HCT116 (cell line): ENCODE measurements around the gene CXCR4.

Source experiments
- CTCF ChIP-seq, 3 experiments: fragments of 200-600 bp in 1 of 3; sonication (generic) in 1 of 3; IDR thresholded peaks in 2 of 3; conservative IDR thresholded peaks in 1 of 3; 2 replicates each; pipeline ENCODE4 v1.5.1; 2012 to 2017; ENCODE audit warnings: low read depth in 2 of 3, low read length in 2 of 3, antibody characterized with exemption in 1 of 3, borderline replicate concordance in 1 of 3, control low read depth in 1 of 3, mild to moderate bottlenecking in 1 of 3, mixed read lengths in 1 of 3, mixed run types in 1 of 3, moderate library complexity in 1 of 3; ENCODE audit not compliant: insufficient read depth in 1 of 3
- EZH2 ChIP-seq: fragments of 200-600 bp; sonication (generic); IDR thresholded peaks from 2 replicates; pipeline ENCODE4 v1.6.1; 2017; ENCODE audit warnings: antibody characterized with exemption, mixed run types
- POLR2A ChIP-seq: IDR thresholded peaks from 2 replicates; pipeline ENCODE4 v1.7.0; 2011; ENCODE audit warnings: borderline replicate concordance; ENCODE audit not compliant: insufficient read depth, insufficient read length; ENCODE audit errors: extremely low read depth
- REST ChIP-seq: IDR thresholded peaks from 2 replicates; pipeline ENCODE4 v1.6.1; 2012; ENCODE audit warnings: low read depth
- ZNF274 ChIP-seq: fragments of 200-500 bp; sonication (Bioruptor generic); IDR thresholded peaks from 2 replicates; pipeline ENCODE4 v1.6.1; 2014; ENCODE audit warnings: mild to moderate bottlenecking, low read depth, low read length, inconsistent platforms

GRCh38 chr2:136132825-136133155 is 14.8 kb upstream of the CXCR4 start:
- TF ChIP-seq EZH2 (no peak), POLR2A (no peak), ZNF274 (no peak), CTCF (IDR thresholded peaks at IDR 0.05 in 2 of 3, conservative IDR thresholded peaks at IDR 0.05 in 1 of 3; ENCODE audit: borderline replicate concordance in 1 of 3, insufficient read depth in 1 of 3, low read depth in 2 of 3, low read length in 2 of 3) (no peak), REST (no peak)
